ENCODE results near the gene TLCD1.

Gene TLCD1

GRCh38 chr17:28743243-28744103, 17.4 kb upstream of the TLCD1 start, which contains the start of gene TRAF4:
Gene TRAF4, plus strand, starts transcription at chr17:28744011. Its CDS starts 102 bp downstream, at chr17:28744113.
- peak within 1 kb of the TSS; percentile 83 for H3K4me3 ChIP-seq (ENCODE audit: control insufficient read depth, low read depth, low read length)
- DNase-seq (ENCODE audit: low read depth), result peak; percentile 78
- TF ChIP-seq, protein P1, sequence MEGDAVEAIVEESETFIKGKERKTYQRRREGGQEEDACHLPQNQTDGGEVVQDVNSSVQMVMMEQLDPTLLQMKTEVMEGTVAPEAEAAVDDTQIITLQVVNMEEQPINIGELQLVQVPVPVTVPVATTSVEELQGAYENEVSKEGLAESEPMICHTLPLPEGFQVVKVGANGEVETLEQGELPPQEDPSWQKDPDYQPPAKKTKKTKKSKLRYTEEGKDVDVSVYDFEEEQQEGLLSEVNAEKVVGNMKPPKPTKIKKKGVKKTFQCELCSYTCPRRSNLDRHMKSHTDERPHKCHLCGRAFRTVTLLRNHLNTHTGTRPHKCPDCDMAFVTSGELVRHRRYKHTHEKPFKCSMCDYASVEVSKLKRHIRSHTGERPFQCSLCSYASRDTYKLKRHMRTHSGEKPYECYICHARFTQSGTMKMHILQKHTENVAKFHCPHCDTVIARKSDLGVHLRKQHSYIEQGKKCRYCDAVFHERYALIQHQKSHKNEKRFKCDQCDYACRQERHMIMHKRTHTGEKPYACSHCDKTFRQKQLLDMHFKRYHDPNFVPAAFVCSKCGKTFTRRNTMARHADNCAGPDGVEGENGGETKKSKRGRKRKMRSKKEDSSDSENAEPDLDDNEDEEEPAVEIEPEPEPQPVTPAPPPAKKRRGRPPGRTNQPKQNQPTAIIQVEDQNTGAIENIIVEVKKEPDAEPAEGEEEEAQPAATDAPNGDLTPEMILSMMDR (IDR thresholded peaks at IDR 0.05; ENCODE audit: control insufficient read depth, insufficient read depth, low read depth, low read length, missing control alignments), result no peak

- no peak for DNase-seq (ENCODE audit: low read depth)
- TF ChIP-seq, protein P1 (IDR thresholded peaks at IDR 0.05; ENCODE audit: control insufficient read depth, insufficient read depth, low read depth, low read length, missing control alignments), result no peak
- no peak overlapping the region for H3K4me3 ChIP-seq (ENCODE audit: control insufficient read depth, low read depth, low read length)
Measured at GRCh38 chr17:28741358-28742349, 15.6 kb upstream of the TLCD1 start.

DNA sequence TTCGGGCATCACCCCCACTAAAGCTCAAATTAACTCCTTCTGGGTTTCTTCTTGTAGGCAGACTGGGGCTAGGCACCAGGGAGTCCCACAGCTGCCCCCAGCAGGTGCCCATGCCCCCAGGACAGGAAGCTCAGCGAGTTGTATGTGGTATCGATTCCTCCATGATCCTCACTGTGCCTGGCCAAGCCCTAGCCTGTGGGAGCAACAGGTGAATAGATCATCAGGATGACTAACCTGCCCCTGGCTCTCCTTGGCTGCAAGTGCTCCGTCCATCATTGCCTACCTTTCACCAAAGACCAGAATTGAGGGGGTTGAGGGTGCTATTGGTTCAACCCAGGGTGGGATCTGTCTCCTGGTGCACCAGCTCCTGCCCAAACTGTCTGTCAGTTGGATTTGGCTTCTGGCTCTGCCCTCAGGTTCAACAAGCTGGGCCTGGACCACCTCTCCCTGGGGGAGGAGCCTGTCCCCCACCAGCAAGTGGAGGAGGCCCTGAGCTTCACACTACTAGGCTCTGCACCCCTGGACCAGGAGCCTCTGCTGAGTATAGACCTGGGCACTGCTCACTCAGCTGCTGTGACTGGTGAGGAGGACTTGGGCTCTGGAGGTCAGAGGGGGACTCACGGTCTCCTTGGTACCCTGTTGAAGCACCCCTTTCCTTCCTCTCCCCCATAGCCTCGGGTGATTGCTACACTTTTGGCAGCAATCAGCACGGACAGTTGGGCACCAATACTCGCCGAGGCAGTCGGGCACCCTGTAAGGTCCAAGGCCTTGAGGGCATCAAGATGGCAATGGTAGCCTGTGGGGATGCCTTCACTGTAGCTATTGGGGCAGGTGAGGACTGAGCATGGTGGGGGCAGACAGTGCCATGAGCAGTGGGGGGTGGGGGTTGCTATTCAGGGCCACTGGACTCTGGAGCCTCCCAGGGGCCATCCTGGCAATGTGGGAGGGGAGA, 14.6 kb upstream of the TLCD1 start:
- TF ChIP-seq, protein P1 (IDR thresholded peaks at IDR 0.05; ENCODE audit: control insufficient read depth, insufficient read depth, low read depth, low read length, missing control alignments), result no peak
- no peak for DNase-seq (ENCODE audit: low read depth)
- H3K4me3 ChIP-seq (ENCODE audit: control insufficient read depth, low read depth, low read length), result no peak overlapping the region

DNA sequence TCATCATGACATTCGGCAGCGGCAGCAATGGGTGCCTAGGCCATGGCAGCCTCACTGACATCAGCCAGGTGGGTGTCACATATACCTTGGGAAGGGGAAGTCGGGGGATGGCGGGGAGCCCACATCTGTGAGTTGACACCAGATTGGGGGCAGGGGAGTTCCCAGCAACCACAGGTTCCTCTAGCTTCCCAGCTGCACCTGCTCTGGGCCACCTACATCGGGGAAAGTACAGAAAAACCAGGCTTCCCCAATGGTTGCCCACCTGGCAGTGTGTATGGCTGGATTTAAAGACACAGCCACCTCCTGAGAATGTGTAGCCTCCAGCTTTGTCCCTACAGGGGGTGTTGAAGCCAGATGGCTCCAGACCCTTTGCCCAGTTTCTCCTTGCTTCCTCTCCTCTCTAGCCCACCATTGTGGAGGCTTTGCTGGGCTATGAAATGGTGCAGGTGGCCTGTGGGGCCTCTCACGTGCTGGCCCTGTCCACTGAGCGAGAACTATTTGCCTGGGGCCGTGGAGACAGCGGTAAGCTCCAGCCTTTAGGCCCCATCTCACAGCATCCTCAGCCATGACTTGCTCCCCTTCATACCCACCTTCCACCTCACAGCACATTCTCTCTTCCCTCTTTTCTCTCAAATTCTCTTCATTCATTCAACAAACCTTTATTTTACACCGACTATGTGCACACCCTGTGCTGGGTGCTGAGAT, 12.8 kb upstream of the TLCD1 start:
- DNase-seq (ENCODE audit: low read depth), result no peak
- TF ChIP-seq, protein P1 (IDR thresholded peaks at IDR 0.05; ENCODE audit: control insufficient read depth, insufficient read depth, low read depth, low read length, missing control alignments), result no peak
- H3K4me3 ChIP-seq (ENCODE audit: control insufficient read depth, low read depth, low read length), result no peak overlapping the region

GRCh38 chr17:28737770-28738679, 12.0 kb upstream of the TLCD1 start:
- TF ChIP-seq, protein P1 (IDR thresholded peaks at IDR 0.05; ENCODE audit: control insufficient read depth, insufficient read depth, low read depth, low read length, missing control alignments), result no peak
- no peak for DNase-seq (ENCODE audit: low read depth)
- H3K4me3 ChIP-seq (ENCODE audit: control insufficient read depth, low read depth, low read length), result no peak overlapping the region

All from AG09309 (cell line).